HG03342 (cell line): ENCODE measurements around the gene HERC3.

ENCODE experiments used
- ATAC-seq: cut with Tn5 transposase; IDR thresholded peaks from one replicate; pipeline ENCODE4 v1.9.1; 2021; ENCODE audit warnings: mild to moderate bottlenecking, moderate library complexity; ENCODE audit not compliant: unreplicated experiment

HERC3 gene

GRCh38 chr4:88591787-88592599, at the start of gene HERC3:
Gene HERC3 (plus strand): TSS chr4:88592480. CDS start chr4:88605824, 13,344 bp downstream.
- peak; percentile 94 for ATAC-seq

DNA sequence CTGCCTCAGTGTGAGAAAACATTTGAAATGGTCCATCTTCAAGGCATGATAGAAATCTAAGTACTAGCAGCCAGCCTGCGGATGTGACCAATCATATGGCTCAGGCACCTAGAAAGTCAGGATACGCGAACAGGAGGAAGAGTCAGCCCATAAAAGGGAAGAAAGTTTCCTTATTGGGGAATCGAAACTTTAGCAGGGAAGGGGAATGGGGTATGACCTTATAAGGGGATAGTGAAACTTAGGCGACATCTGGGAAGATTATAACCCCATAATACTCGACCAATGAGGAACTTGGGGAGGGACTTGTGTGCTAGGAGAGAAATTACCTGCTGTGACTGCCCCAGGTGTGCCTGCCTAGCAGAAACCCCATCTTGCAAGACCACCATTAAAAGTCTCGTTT, 42.5 kb upstream of the HERC3 start:
- no peak for ATAC-seq

GRCh38 chr4:88567591-88567990, 24.7 kb upstream of the HERC3 start:
- no peak for ATAC-seq

DNA sequence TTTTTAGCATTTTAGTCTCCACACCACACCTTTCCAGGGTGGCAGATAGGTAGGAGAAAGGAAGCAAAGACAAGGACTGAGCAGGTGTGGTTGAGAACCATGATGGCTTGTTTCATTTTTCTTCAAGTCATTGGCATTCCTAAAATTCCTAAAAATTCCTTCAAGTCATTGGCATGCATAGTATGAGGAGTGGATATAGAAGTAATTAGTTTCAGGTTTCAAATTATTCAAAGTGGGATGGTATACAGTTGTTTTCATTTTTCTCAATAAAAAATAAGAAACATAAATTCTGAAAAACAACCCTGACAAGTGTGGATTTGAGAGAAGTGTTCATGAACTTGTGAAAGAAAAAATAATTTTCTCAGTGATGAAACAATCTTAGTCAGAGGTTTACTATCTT, 22.3 kb upstream of the HERC3 start:
- ATAC-seq: no peak

DNA sequence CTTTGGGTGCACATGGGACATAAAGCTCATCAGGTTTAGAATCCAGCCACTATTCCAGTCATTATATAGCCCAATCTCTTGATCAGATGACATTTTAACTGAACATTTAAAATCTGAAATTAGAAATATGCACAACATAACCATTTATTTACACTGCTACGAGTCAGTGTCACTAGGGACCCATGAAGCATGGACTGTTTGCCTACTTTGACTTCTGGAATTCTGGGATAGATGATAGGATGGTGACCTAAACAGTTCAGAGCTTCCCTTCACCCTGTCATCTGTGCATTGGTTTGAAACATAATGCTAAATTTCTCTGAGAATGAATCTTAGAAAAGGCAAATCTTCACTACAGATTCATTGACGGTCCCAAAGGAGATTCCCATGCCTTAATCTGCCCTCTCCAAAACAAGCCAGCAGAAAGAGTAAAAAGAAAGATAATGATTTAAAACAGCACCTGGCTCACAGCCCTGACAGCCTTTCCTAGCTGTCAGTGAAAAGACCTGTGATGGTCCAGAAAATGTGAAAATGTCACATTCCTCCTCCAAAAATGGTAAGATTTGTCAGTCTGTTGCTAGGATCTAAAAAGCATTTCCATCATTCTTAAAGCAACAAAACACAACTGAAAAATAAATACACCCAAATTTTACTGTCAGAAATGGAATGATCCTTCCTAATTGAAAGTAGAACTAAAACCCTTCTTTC, 18.9 kb upstream of the HERC3 start:
- ATAC-seq: no peak

DNA sequence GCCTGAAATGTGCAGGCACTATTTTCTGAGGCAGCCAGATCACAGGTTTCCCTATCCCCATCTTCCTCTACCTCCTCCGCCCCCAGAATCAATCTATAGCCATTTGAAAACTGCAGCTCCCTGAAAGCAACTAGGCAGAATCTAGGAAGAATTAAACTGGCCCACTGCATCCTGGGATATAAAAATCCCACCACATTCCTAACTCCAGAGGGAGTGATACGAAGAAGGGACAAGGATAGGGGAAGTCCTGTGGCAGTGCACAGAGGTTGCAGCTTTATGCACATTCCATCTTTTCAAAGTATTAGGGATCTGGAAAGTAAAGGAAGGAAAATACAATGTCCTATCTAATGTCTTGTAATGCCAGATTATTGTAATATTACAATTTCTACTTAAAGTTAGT, 18.3 kb upstream of the HERC3 start:
- no peak for ATAC-seq

GRCh38 chr4:88575186-88575585, 17.1 kb upstream of the HERC3 start:
- ATAC-seq: no peak

DNA sequence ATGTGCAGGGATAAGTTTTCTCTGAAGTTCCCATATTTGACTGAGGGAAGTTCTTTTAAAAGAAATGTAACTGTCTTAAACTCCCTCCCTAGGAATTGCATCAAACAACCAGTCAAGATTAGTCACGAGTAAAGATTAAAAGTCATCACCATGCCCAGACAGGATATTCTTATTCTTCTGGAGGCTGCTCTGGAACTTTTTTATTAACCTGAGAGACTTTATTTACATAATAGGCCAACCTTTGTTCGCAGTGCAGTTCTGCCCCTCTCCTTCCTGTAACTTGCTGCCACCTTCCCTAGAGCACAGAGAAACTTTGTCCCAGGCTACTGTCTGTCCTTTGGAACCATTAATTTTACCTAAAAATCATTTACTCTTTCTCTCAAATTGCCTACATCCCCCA, 9.8 kb upstream of the HERC3 start:
- ATAC-seq: no peak

- ATAC-seq: no peak
These were observed 8.4 kb upstream of the HERC3 start for GRCh38 chr4:88583631-88584470.

DNA sequence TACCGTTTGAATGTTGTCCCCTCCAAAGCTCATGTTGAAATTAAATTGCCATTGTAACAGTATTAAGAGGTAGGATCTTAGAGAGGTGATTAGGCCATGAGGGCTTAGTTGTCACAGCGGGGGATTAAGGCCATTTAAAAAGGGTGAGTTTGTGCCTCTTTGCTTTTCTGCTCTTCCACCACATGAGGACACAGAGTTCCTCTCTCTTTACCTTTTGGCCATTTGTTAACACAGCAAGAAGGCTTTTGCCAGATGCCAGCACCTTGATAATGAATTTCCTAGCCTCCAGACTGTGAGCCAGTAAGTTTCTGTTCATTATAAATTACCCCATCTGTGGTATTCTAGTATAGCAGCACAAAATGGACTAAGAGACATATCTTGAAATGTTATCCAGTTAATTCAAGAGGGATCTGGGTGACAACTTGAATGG, 7.8 kb upstream of the HERC3 start:
- no peak for ATAC-seq

- no peak for ATAC-seq
These were observed 6.4 kb upstream of the HERC3 start for GRCh38 chr4:88585917-88586316.

GRCh38 chr4:88587306-88587705, 5.0 kb upstream of the HERC3 start:
- ATAC-seq: no peak

DNA sequence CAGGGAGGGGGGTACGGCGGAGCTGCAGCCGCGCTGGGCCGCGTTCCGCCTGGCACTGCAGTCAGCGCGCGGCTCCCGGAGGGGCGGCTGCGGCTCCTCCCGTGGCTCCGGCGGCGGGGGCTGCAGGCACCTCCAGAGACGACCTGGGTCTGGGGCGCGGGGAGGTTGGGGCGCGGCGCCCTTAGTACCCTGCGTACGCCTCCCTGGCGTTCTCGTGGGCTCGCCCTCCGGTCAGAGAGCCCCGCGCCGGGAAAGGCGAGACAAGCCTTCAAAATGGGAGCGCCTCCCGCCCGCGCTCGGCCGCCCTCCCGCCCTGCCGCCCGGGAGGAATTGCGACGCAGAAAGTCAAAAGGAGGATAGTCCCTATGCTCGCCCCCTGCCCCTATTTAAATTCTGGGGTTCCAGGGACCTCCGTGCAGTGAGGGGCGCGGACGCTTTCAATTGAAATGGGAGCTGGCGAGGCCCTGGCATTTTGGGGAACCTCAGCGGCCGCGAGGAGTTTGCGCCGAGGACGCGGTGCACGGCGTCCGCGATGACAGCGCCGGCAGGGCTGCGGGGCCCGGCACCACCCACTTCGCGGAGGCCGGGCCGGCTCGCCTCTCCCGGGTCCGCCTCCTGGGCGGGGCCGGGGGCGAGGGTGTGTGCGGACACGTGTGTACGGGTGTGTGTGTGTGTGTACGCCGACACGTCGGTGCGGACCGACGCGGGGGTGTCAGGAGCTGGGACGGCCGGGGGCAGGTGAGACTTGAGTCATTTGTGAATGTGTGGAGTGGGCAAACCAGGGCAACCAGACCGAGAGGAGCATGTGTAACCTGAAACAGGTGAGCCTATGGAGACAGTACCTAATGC, 544 bp downstream of the HERC3 start:
- peak; percentile 78 for ATAC-seq

- ATAC-seq: no peak
These were observed 5.8 kb downstream of the HERC3 start for GRCh38 chr4:88597970-88598660.

DNA sequence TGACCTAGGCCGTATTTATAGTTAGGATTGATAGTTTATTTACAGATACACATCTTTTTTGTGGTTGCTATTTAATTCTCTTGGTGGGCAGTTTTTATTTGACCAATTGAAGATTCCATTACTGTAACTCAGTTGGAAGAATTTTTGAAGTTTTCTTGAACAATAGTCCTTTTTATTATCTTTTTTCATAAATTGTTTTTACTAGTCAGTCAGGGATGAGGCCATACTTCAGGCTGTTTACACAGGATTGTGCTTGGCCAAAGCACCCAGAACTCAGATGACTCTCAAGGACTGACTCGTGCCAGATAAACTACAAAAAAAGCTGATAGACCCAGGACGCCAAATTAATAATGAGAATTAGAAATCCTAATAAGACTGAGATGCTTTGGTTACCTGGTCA, 7.0 kb downstream of the HERC3 start:
- ATAC-seq: no peak

DNA sequence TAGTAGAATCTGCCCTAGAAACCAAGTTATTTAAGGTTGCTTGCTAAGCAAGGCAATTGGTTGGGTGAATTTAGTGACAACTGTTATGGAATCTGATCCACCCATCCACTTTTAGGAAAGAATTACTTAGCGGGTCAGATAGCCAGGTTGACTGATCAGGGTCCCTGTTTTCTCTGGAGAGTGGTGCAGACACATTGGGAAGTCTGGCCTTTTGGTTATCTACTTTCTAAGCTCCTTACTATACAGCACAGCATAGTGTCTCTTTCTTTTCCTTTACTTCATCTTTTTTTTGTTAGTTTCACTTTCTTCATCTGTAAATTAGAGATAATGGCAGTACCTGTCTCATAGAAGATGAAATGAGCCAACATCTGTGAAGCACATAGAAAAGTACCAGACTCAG, 7.4 kb downstream of the HERC3 start:
- ATAC-seq: no peak

GRCh38 chr4:88600176-88600838, 8.0 kb downstream of the HERC3 start:
- no peak for ATAC-seq

GRCh38 chr4:88604978-88605678, 12.8 kb downstream of the HERC3 start:
- no peak for ATAC-seq

DNA sequence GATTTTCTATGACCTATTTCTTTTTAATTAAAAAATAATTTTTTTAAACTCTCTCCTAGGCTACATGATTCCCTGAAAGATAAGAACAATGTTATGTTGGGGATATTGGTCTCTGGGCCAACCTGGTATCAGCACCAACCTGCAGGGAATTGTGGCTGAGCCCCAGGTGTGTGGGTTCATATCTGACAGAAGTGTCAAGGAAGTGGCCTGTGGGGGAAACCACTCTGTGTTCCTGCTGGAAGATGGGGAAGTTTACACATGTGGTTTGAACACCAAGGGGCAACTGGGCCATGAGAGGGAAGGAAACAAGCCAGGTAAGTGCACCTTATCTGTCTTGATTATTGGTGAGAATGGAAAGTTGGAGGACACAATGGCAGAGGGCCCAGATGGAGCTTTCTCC, 13.5 kb downstream of the HERC3 start:
- ATAC-seq: no peak
